ENCODE measurements around the gene TBCK.

Gene TBCK

DNA sequence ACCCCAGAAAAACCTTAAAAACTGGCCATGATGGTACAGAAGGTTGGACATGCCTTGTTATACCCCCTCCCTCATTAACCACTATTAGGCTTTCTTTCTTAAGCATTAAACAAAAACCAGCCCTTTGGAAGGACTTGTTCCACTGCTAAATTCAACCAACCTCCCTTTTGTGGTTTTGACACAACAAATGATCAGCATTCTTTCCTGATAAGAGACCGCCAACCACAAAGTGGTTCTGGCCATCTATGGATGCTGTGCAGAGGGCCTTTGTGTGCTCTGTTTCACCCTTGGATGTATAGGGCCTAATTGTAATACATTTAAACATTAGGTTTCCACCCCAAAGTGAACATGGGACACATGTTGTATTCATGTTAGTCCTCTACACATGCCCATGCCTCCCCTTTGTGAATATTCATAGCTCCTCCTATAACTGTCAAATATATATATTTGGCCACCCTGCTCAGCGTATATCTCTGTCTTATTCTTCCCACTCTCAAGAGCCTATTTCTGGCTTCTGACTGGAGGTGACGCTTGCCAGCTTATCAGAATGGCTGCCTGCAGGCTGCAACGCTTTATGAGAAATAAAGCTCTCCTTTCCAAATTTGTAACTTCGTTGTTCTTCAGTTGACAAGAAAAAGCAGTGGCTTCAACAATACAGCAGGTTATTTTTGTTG lies 294.1 kb downstream of the TBCK start:
- no peaks in the 10 kb centered on the region for H3K36me3 ChIP-seq (ENCODE audit: control insufficient read depth, insufficient read depth, low read length)
- no peaks in the 10 kb centered on the region for H3K79me2 ChIP-seq
- H3K4me1 ChIP-seq, result no peaks in the 10 kb centered on the region
- no peak overlapping the region for H3K27ac ChIP-seq
- no peaks in the 10 kb centered on the region for H3K9me3 ChIP-seq (ENCODE audit: control insufficient read depth, low read length)
- H2AFZ ChIP-seq, result no peak overlapping the region
- H3K27me3 ChIP-seq (ENCODE audit: control insufficient read depth, insufficient read depth, low read length), result no peaks in the 10 kb centered on the region
- H3K9ac ChIP-seq, result no peak overlapping the region
- TF ChIP-seq, protein P1, sequence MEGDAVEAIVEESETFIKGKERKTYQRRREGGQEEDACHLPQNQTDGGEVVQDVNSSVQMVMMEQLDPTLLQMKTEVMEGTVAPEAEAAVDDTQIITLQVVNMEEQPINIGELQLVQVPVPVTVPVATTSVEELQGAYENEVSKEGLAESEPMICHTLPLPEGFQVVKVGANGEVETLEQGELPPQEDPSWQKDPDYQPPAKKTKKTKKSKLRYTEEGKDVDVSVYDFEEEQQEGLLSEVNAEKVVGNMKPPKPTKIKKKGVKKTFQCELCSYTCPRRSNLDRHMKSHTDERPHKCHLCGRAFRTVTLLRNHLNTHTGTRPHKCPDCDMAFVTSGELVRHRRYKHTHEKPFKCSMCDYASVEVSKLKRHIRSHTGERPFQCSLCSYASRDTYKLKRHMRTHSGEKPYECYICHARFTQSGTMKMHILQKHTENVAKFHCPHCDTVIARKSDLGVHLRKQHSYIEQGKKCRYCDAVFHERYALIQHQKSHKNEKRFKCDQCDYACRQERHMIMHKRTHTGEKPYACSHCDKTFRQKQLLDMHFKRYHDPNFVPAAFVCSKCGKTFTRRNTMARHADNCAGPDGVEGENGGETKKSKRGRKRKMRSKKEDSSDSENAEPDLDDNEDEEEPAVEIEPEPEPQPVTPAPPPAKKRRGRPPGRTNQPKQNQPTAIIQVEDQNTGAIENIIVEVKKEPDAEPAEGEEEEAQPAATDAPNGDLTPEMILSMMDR (IDR thresholded peaks at IDR 0.05), result no peak
- H3K4me3 ChIP-seq (ENCODE audit: low read depth, low read length), result no peak overlapping the region
- no peak overlapping the region for H3K4me2 ChIP-seq (ENCODE audit: low read length)

DNA sequence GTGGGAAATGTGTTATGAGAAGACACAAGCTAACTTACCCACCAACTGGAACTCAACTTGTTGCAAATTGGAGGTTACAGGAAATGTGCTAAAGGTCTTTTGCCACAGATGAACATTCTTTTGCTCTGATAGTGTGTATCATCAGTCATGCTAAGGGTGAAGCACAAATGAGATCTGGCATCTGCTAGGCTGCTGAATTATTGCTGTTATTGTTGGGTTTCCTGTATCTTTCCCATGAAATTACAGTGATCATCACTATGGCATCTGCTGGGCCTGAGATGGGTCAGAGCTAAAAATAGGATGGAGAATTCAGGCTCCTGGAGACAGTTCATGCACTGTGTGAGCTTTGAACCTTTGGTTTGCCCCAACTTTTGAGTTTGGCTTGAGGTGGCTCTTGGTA lies 296.2 kb downstream of the TBCK start:
- Histone ChIP-seq H3K27me3 (ENCODE audit: control insufficient read depth, insufficient read depth, low read length) (no peaks in the 10 kb centered on the region), H3K27ac (no peak overlapping the region), H3K9ac (no peak overlapping the region), H3K9me3 (ENCODE audit: control insufficient read depth, low read length) (no peaks in the 10 kb centered on the region), H3K79me2 (no peaks in the 10 kb centered on the region), H3K4me2 (ENCODE audit: low read length) (no peak overlapping the region), H3K4me1 (no peaks in the 10 kb centered on the region), H2AFZ (no peak overlapping the region), H3K4me3 (ENCODE audit: low read depth, low read length) (no peak overlapping the region), H3K36me3 (ENCODE audit: control insufficient read depth, insufficient read depth, low read length) (no peaks in the 10 kb centered on the region)
- TF ChIP-seq, protein P1 (IDR thresholded peaks at IDR 0.05), result no peak

DNA sequence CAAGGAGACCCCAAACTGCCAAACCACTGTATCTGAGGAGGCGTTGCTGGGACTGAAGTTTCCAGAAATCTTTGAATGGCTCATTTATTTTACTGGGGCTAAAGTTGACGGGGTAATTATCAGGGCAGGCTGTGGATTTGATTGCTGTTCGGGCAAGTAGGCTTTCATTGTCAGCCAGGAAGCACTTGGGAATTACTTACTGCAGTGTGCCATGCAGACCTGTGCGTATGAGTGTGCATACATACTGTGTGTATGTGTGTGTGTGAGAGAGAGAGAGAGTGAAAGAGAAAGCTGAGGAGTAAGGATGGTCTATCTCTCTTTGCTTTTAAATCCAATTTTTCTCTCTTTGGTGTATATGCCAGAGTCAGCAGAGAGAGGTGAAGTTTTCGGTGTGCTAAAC lies 298.0 kb downstream of the TBCK start:
- no peak overlapping the region for H2AFZ ChIP-seq
- H3K79me2 ChIP-seq, result no peaks in the 10 kb centered on the region
- H3K36me3 ChIP-seq (ENCODE audit: control insufficient read depth, insufficient read depth, low read length), result no peaks in the 10 kb centered on the region
- no peaks in the 10 kb centered on the region for H3K27me3 ChIP-seq (ENCODE audit: control insufficient read depth, insufficient read depth, low read length)
- H3K9me3 ChIP-seq (ENCODE audit: control insufficient read depth, low read length), result no peaks in the 10 kb centered on the region
- no peak overlapping the region for H3K27ac ChIP-seq
- no peak overlapping the region for H3K4me2 ChIP-seq (ENCODE audit: low read length)
- H3K9ac ChIP-seq, result no peak overlapping the region
- no peaks in the 10 kb centered on the region for H3K4me1 ChIP-seq
- no peak overlapping the region for H3K4me3 ChIP-seq (ENCODE audit: low read depth, low read length)
- TF ChIP-seq, protein P1 (IDR thresholded peaks at IDR 0.05), result no peak

DNA sequence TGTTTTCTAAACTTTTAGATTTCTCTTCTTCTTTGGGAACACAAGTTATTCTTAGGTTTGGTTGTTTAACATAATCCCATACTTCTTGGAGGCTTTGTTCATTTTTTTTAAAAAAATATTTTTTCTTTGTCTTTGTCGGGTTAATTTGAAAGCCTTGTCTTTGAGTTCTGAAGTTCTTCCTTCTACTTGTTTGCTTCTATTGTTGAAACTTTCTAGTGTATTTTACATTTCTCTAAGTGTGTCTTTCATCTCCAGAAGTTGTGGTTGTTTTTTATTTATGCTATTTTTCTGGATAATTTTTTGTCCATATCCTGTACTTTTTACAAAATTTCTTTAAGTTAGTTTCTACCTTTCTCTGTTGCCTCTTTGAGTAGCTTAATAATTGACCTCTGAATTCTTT lies 304.6 kb downstream of the TBCK start:
- Histone ChIP-seq H3K27ac (no peak overlapping the region), H3K27me3 (ENCODE audit: control insufficient read depth, insufficient read depth, low read length) (no peaks in the 10 kb centered on the region), H3K79me2 (no peaks in the 10 kb centered on the region), H2AFZ (no peak overlapping the region), H3K4me3 (ENCODE audit: low read depth, low read length) (no peak overlapping the region), H3K9me3 (ENCODE audit: control insufficient read depth, low read length) (no peaks in the 10 kb centered on the region), H3K9ac (no peak overlapping the region), H3K4me1 (no peaks in the 10 kb centered on the region), H3K36me3 (ENCODE audit: control insufficient read depth, insufficient read depth, low read length) (no peaks in the 10 kb centered on the region), H3K4me2 (ENCODE audit: low read length) (no peak overlapping the region)
- TF ChIP-seq, protein P1 (IDR thresholded peaks at IDR 0.05), result no peak

- H3K9ac ChIP-seq, result no peak overlapping the region
- H3K9me3 ChIP-seq (ENCODE audit: control insufficient read depth, low read length), result no peaks in the 10 kb centered on the region
- H3K27ac ChIP-seq, result no peak overlapping the region
- H3K36me3 ChIP-seq (ENCODE audit: control insufficient read depth, insufficient read depth, low read length), result no peaks in the 10 kb centered on the region
- no peaks in the 10 kb centered on the region for H3K4me1 ChIP-seq
- TF ChIP-seq, protein P1 (IDR thresholded peaks at IDR 0.05), result no peak
- H3K27me3 ChIP-seq (ENCODE audit: control insufficient read depth, insufficient read depth, low read length), result no peaks in the 10 kb centered on the region
- H2AFZ ChIP-seq, result no peak overlapping the region
- no peak overlapping the region for H3K4me2 ChIP-seq (ENCODE audit: low read length)
- H3K79me2 ChIP-seq, result no peaks in the 10 kb centered on the region
- no peak overlapping the region for H3K4me3 ChIP-seq (ENCODE audit: low read depth, low read length)
Observed at GRCh38 chr4:106010761-106011160, 305.2 kb downstream of the TBCK start.
